Right lobe of liver (tissue), 4 donors: Measurements from ENCODE around the gene SLC25A10.

Source experiments
- POLR2A ChIP-seq: fragments of 450-650 bp; IDR thresholded peaks from one replicate; pipeline ENCODE4 v1.6.1; 2017; ENCODE audit warnings: antibody characterized with exemption, mild to moderate bottlenecking
- TF ChIP-seq, protein P1 (sequence below), 4 donors: fragments of 200-600 bp in 3 of 4; fragments of 450-650 bp in 1 of 4; IDR thresholded peaks; one replicate each; pipeline versions ENCODE4 v1.5.1 to v1.8.0; 2016 to 2022; ENCODE audit warnings: antibody characterized with exemption in 4 of 4, mild to moderate bottlenecking in 2 of 4
- donor health status: DM: no; HTN: no; CAD: no.
- donor health status: DM: no; HTN: no; CAD: no.
- donor health status: DM: no; HTN: yes; CAD: no.

DNA sequence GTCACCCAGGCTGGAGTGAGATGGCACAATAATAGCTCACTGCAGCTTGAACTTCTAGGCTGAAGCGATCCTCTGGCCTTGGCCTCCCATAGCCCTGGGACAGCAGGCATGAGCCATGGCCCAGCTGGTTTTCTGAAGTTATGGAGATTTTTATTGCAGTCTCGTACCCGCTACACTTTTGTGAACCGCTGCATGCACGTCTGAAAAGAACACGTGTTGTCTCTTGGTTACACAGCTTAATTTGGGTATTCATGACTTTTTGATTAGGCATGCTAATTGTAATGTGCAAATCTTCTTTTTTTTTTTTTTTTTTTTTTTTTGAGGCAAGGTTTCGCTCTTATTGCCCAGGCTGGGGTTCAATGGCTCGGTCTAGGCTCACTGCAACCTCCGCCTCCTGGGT is 13.4 kb downstream of the SLC25A10 start:
- TF ChIP-seq, protein P1, sequence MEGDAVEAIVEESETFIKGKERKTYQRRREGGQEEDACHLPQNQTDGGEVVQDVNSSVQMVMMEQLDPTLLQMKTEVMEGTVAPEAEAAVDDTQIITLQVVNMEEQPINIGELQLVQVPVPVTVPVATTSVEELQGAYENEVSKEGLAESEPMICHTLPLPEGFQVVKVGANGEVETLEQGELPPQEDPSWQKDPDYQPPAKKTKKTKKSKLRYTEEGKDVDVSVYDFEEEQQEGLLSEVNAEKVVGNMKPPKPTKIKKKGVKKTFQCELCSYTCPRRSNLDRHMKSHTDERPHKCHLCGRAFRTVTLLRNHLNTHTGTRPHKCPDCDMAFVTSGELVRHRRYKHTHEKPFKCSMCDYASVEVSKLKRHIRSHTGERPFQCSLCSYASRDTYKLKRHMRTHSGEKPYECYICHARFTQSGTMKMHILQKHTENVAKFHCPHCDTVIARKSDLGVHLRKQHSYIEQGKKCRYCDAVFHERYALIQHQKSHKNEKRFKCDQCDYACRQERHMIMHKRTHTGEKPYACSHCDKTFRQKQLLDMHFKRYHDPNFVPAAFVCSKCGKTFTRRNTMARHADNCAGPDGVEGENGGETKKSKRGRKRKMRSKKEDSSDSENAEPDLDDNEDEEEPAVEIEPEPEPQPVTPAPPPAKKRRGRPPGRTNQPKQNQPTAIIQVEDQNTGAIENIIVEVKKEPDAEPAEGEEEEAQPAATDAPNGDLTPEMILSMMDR (IDR thresholded peaks at IDR 0.05): no peak
- TF ChIP-seq POLR2A: no peak
